ES-I3 (cell line): ENCODE measurements around the gene GNRH2.
A peak's percentile ranks its signal among the peaks of the same experiment; 100 is the strongest.
"Not testable (repeated sequence)": the region's sequence is repeated elsewhere in the genome, so short reads cannot be mapped to it uniquely, and the experiment has no call there.

Experiments
- H3K36me3 ChIP-seq: 2 replicates; pipeline ENCODE4 v1.6.1; 2013; ENCODE audit warnings: mild to moderate bottlenecking, low read length, control low read depth, moderate library complexity; ENCODE audit not compliant: insufficient read depth
- H3K4me1 ChIP-seq: 2 replicates; pipeline ENCODE4 v1.6.1; 2013; ENCODE audit warnings: mild to moderate bottlenecking, control low read depth, low read length; ENCODE audit not compliant: insufficient read depth
- H3K9ac ChIP-seq: 2 replicates; pipeline ENCODE4 v1.6.1; 2013; ENCODE audit warnings: low read depth, mild to moderate bottlenecking, low read length, moderate library complexity
- H3K9me3 ChIP-seq: 2 replicates; pipeline ENCODE4 v1.6.1; 2013; ENCODE audit warnings: mild to moderate bottlenecking, low read length, moderate library complexity; ENCODE audit not compliant: control insufficient read depth, insufficient read depth

Gene GNRH2

GRCh38 chr20:3047486-3048419 is 4.3 kb downstream of the GNRH2 start:
- H3K4me1 ChIP-seq, result peaks cover under 1% of the 10 kb centered on the region; the same call in 1 of the 2 replicates
- H3K36me3 ChIP-seq, result peaks cover 13% of the 10 kb centered on the region
- no peak overlapping the region for H3K9ac ChIP-seq
- no peaks in the 10 kb centered on the region for H3K9me3 ChIP-seq

- Histone ChIP-seq H3K36me3 (peaks cover 13% of the 10 kb centered on the region), H3K4me1 (no peaks in the 10 kb centered on the region), H3K9me3 (no peaks in the 10 kb centered on the region), H3K9ac (no peak overlapping the region)
Measured at GRCh38 chr20:3051385-3052019, 8.1 kb downstream of the GNRH2 start.

GRCh38 chr20:3059489-3059888 is 16.1 kb downstream of the GNRH2 start:
- Histone ChIP-seq H3K36me3 (no peaks in the 10 kb centered on the region), H3K4me1 (no peaks in the 10 kb centered on the region), H3K9me3 (no peaks in the 10 kb centered on the region), H3K9ac (no peak overlapping the region)

- H3K9ac ChIP-seq, H3K4me1 ChIP-seq, H3K36me3 ChIP-seq, H3K9me3 ChIP-seq: not testable (repeated sequence)
Measured at GRCh38 chr20:3064119-3064518, 20.7 kb downstream of the GNRH2 start.

GRCh38 chr20:3067139-3068014 is 24.0 kb downstream of the GNRH2 start:
- no peak overlapping the region for H3K9ac ChIP-seq
- H3K36me3 ChIP-seq, result no peaks in the 10 kb centered on the region
- H3K4me1 ChIP-seq, result no peaks in the 10 kb centered on the region; the same call in 1 of the 2 replicates
- no peaks in the 10 kb centered on the region for H3K9me3 ChIP-seq

GRCh38 chr20:3068075-3068474 is 24.7 kb downstream of the GNRH2 start:
- Histone ChIP-seq H3K9me3 (no peaks in the 10 kb centered on the region), H3K36me3 (no peaks in the 10 kb centered on the region), H3K9ac (no peak overlapping the region), H3K4me1 (no peaks in the 10 kb centered on the region; the same call in 1 of the 2 replicates)

GRCh38 chr20:3068986-3069900 is 25.8 kb downstream of the GNRH2 start:
- Histone ChIP-seq H3K4me1 (no peaks in the 10 kb centered on the region; the same call in 1 of the 2 replicates), H3K9me3 (no peaks in the 10 kb centered on the region), H3K9ac (no peak overlapping the region), H3K36me3 (no peaks in the 10 kb centered on the region)

GRCh38 chr20:3070725-3071124 is 27.3 kb downstream of the GNRH2 start:
- Histone ChIP-seq H3K9me3 (no peaks in the 10 kb centered on the region), H3K4me1 (no peaks in the 10 kb centered on the region; the same call in 1 of the 2 replicates), H3K9ac (no peak overlapping the region), H3K36me3 (no peaks in the 10 kb centered on the region)

- Histone ChIP-seq H3K9me3 (no peaks in the 10 kb centered on the region), H3K36me3 (no peaks in the 10 kb centered on the region), H3K4me1 (no peaks in the 10 kb centered on the region; the same call in 1 of the 2 replicates), H3K9ac (peak overlapping the region; percentile 57; the same call in 1 of the 2 replicates)
Measured at GRCh38 chr20:3071266-3071609, 27.8 kb downstream of the GNRH2 start.

- peak within 1 kb of the TSS; percentile 57 for H3K9ac ChIP-seq
- H3K4me1 ChIP-seq, result no peaks in the 10 kb centered on the region; the same call in 1 of the 2 replicates
- no peaks in the 10 kb centered on the region for H3K36me3 ChIP-seq
- no peaks in the 10 kb centered on the region for H3K9me3 ChIP-seq
Measured at GRCh38 chr20:3071610-3072529, 28.4 kb downstream of the GNRH2 start, which contains the start of gene OXT. Gene OXT (plus strand): TSS chr20:3071620. CDS start chr20:3071656, 36 bp downstream.

GRCh38 chr20:3072530-3073250 is 29.3 kb downstream of the GNRH2 start:
- H3K4me1 ChIP-seq, result no peaks in the 10 kb centered on the region; the same call in 1 of the 2 replicates
- no peaks in the 10 kb centered on the region for H3K9me3 ChIP-seq
- H3K36me3 ChIP-seq, result no peaks in the 10 kb centered on the region
- peak overlapping the region; percentile 57; the same call in 1 of the 2 replicates for H3K9ac ChIP-seq

GRCh38 chr20:3073251-3073643 is 29.8 kb downstream of the GNRH2 start:
- not testable (repeated sequence) for H3K9ac ChIP-seq, H3K9me3 ChIP-seq, H3K4me1 ChIP-seq, H3K36me3 ChIP-seq
